Neuronal stem cell (in vitro differentiated cells): ENCODE data around the gene SULT1C2.

Experiments used
- DNase-seq: peaks from one replicate; pipeline ENCODE4 v3.0.0-alpha.2; 2013; ENCODE audit warnings: low spot score
- H2AFZ ChIP-seq: one replicate; pipeline ENCODE4 v1.6.1; 2013; ENCODE audit warnings: mild to moderate bottlenecking, low read length, inconsistent platforms
- H2AK5ac ChIP-seq: 2 replicates; pipeline ENCODE4 v1.6.1; 2013; ENCODE audit warnings: low read depth, mild to moderate bottlenecking, inconsistent platforms, low read length, moderate library complexity, mixed read lengths
- H2BK120ac ChIP-seq: 2 replicates; pipeline ENCODE4 v1.6.1; 2013; ENCODE audit warnings: low read depth, mild to moderate bottlenecking, inconsistent platforms, low read length, moderate library complexity, mixed read lengths
- H2BK12ac ChIP-seq: one replicate; pipeline ENCODE4 v1.6.1; 2013; ENCODE audit warnings: low read length, inconsistent platforms
- H2BK15ac ChIP-seq: 2 replicates; pipeline ENCODE4 v1.6.1; 2013; ENCODE audit warnings: mild to moderate bottlenecking, low read length, inconsistent platforms, mixed read lengths
- H2BK5ac ChIP-seq: one replicate; pipeline ENCODE4 v1.6.1; 2013; ENCODE audit warnings: inconsistent platforms, mild to moderate bottlenecking, low read length, moderate library complexity
- H3K14ac ChIP-seq: one replicate; pipeline ENCODE4 v1.6.1; 2013; ENCODE audit warnings: low read length, inconsistent platforms
- H3K18ac ChIP-seq: 2 replicates; pipeline ENCODE4 v1.6.1; 2013; ENCODE audit warnings: low read length, inconsistent platforms
- H3K23ac ChIP-seq: 2 replicates; pipeline ENCODE4 v1.6.1; 2013; ENCODE audit warnings: low read depth, mild to moderate bottlenecking, mixed read lengths, low read length, inconsistent platforms; ENCODE audit not compliant: poor library complexity
- H3K27ac ChIP-seq: replicated peaks from 3 replicates; pipeline ENCODE4 v1.5.1; 2013; ENCODE audit warnings: low read length, inconsistent platforms
- H3K27me3 ChIP-seq, 3 experiments: 2 replicates each; pipeline ENCODE4 v1.6.1; 2013; ENCODE audit warnings: low read length in 3 of 3, mild to moderate bottlenecking in 2 of 3, inconsistent platforms in 1 of 3, low read depth in 1 of 3, mixed read lengths in 1 of 3, moderate library complexity in 1 of 3; ENCODE audit not compliant: control insufficient read depth in 3 of 3, insufficient read depth in 3 of 3
- H3K36me3 ChIP-seq, 2 donors: replicated peaks in 1 of 2; 2 replicates each; pipeline ENCODE4 v1.6.1; 2013; ENCODE audit warnings: low read length in 2 of 2; ENCODE audit not compliant: control insufficient read depth in 2 of 2, insufficient read depth in 2 of 2
- H3K4ac ChIP-seq: 2 replicates; pipeline ENCODE4 v1.6.1; 2013; ENCODE audit warnings: inconsistent platforms, mild to moderate bottlenecking, low read length, moderate library complexity
- H3K4me1 ChIP-seq, 2 donors: 1 replicate in 1 of 2; 2 replicates in 1 of 2; pipeline ENCODE4 v1.6.1; 2013; ENCODE audit warnings: low read length in 2 of 2, low read depth in 1 of 2; ENCODE audit not compliant: control insufficient read depth in 2 of 2, insufficient read depth in 1 of 2
- H3K4me2 ChIP-seq: one replicate; pipeline ENCODE4 v1.6.1; 2013; ENCODE audit warnings: mild to moderate bottlenecking, low read length, inconsistent platforms; ENCODE audit not compliant: insufficient read depth, poor library complexity, severe bottlenecking
- H3K4me3 ChIP-seq, 2 donors: 2 replicates each; pipeline ENCODE4 v1.5.1; 2013; ENCODE audit warnings: low read length in 2 of 2, mild to moderate bottlenecking in 2 of 2, inconsistent platforms in 1 of 2, moderate library complexity in 1 of 2
- H3K79me1 ChIP-seq: one replicate; pipeline ENCODE4 v1.6.1; 2013; ENCODE audit warnings: low read depth, mild to moderate bottlenecking, inconsistent platforms, low read length, moderate library complexity
- H3K9ac ChIP-seq: one replicate; pipeline ENCODE4 v1.6.1; 2013; ENCODE audit warnings: mild to moderate bottlenecking, low read depth, low read length, inconsistent platforms; ENCODE audit not compliant: poor library complexity
- H3K9me3 ChIP-seq, 2 donors: replicated peaks in 1 of 2; 2 replicates each; pipeline versions ENCODE3 to v1.6.1; 2013; ENCODE audit warnings: low read length in 2 of 2, mild to moderate bottlenecking in 2 of 2, inconsistent platforms in 1 of 2, low read depth in 1 of 2, mixed read lengths in 1 of 2, moderate library complexity in 1 of 2; ENCODE audit not compliant: control insufficient read depth in 2 of 2, insufficient read depth in 1 of 2
- H4K8ac ChIP-seq: one replicate; pipeline ENCODE4 v1.6.1; 2013; ENCODE audit warnings: low read depth, mild to moderate bottlenecking, inconsistent platforms, low read length, moderate library complexity
- H4K91ac ChIP-seq: one replicate; pipeline ENCODE4 v1.6.1; 2013; ENCODE audit warnings: low read length, low read depth, mild to moderate bottlenecking, inconsistent platforms; ENCODE audit not compliant: poor library complexity
- WGBS, 2 donors: extraction: QIAGEN DNeasy Blood & Tissue Kit; methylation state at CpG; one replicate each; pipeline ENCODE4 v1.1.7; 2013; ENCODE audit warnings: missing lambda C conversion rate in 2 of 2, mixed read lengths in 1 of 2; ENCODE audit not compliant: insufficient read length in 2 of 2, insufficient replicate concordance in 1 of 2; ENCODE audit errors: extremely low coverage in 2 of 2; 5-methylcytosine and 5-hydroxymethylcytosine counted together

The SULT1C2 gene

DNA sequence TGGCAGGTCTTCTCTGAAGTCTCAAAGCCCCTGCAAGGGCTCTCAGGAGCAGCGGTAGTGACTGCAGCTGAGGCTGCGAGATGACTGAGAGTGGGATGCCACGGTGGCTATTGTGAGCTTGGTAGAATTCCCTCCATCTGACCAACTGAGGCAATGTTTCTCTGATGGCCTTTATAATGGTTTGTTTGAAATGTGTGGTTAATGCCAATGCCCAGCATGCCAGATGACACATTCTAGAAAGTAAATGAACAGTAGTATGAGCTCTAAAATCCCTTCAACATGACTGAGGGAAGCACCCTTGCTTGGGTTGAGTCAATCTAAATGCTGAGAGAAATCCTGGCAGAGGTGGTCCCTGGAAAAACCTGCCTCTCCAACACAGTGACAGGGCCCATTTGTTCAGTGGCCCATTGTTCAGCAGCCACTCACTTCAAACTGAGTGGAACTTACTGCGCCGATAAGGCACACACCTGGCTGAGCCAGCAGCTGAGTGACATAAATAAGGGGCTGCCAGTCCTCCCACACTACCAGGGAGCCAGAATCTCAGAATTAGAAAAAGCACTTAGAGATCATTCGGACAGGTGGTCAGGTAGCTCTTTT, 31.7 kb downstream of the SULT1C2 start:
- Histone ChIP-seq H2BK15ac (no peak overlapping the region), H3K18ac (no peak overlapping the region), H4K91ac (no peak overlapping the region), H2AFZ (no peak overlapping the region), H3K27ac (no peak overlapping the region), H3K9me3 (no peaks in the 10 kb centered on the region), H3K9ac (no peak overlapping the region), H2BK5ac (no peak overlapping the region), H2BK120ac (no peak overlapping the region), H2AK5ac (no peak overlapping the region), H3K4me1 (peaks cover 7 to 8% of the 10 kb centered on the region in 2 donors), H3K23ac (no peak overlapping the region), H2BK12ac (no peak overlapping the region), H3K36me3 (no peaks in the 10 kb centered on the region), H3K79me1 (no peaks in the 10 kb centered on the region), H3K4me2 (no peak overlapping the region), H3K4me3 (no peak overlapping the region), H3K4ac (no peak overlapping the region), H3K27me3 (peaks cover 0 to 23% (median 0%) of the 10 kb centered on the region in 3 experiments), H4K8ac (no peak overlapping the region), H3K14ac (no peak overlapping the region)
- no peak for DNase-seq
- no CpG with 5 or more reads among the region's 6 CpGs for WGBS, 2 donors

- Histone ChIP-seq H3K79me1 (no peaks in the 10 kb centered on the region), H2AFZ (no peak overlapping the region), H3K27me3 (peaks cover 0 to 23% (median 0%) of the 10 kb centered on the region in 3 experiments), H4K91ac (no peak overlapping the region), H2BK15ac (no peak overlapping the region), H3K9ac (no peak overlapping the region), H3K4me1 (no peaks in the 10 kb centered on the region), H3K4me2 (no peak overlapping the region), H3K23ac (no peak overlapping the region), H3K4ac (no peak overlapping the region), H3K14ac (no peak overlapping the region), H4K8ac (no peak overlapping the region), H3K9me3 (no peaks in the 10 kb centered on the region), H3K27ac (no peak overlapping the region), H2AK5ac (no peak overlapping the region), H3K4me3 (no peak overlapping the region), H3K36me3 (no peaks in the 10 kb centered on the region), H3K18ac (no peak overlapping the region), H2BK12ac (no peak overlapping the region), H2BK120ac (no peak overlapping the region), H2BK5ac (no peak overlapping the region)
- no peak for DNase-seq
- WGBS, 2 donors = no CpG with 5 or more reads among the region's 5 CpGs
Measured at GRCh38 chr2:108323619-108324018, 34.9 kb downstream of the SULT1C2 start.

DNA sequence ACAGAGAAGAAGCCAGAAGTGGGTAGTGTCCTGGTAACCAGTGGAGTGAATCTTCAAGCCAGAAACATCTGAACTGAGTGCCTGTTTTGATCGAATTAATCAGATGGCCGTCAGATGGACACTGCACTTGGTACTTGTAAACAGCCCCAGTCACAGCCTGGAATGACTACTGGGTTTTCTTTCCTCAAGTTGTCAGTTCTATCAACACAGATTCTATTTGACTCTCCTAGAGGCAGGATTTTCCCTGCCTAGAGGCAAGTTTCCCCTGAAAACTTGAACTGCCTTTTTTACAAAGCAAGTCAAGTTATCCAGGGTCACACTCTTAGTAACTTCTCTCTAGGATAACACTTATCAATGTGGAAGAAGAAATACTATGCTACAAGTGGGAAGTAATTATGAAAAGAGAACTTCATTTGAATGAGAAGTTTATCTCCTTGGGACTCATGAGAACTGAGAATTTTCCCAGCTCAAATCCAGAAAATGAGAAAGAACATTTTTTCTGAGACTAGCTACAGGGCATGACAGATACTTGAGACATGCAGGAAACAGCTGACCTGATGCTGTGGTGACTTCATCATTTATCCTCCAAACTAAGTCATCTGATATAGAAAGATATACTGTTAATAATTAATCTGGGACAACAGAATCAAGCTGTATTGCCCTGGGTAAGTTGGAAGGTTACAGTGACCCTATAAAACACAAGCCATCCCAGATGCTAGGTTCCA, 36.0 kb downstream of the SULT1C2 start:
- Histone ChIP-seq H3K27me3 (peaks cover 0 to 20% (median 0%) of the 10 kb centered on the region in 3 experiments), H3K23ac (no peak overlapping the region), H3K4me2 (no peak overlapping the region), H3K4me1 (no peaks in the 10 kb centered on the region), H4K8ac (no peak overlapping the region), H2AK5ac (no peak overlapping the region), H3K36me3 (no peaks in the 10 kb centered on the region), H3K4ac (no peak overlapping the region), H2AFZ (no peak overlapping the region), H2BK120ac (no peak overlapping the region), H3K27ac (no peak overlapping the region), H3K18ac (no peak overlapping the region), H3K4me3 (no peak overlapping the region), H4K91ac (no peak overlapping the region), H3K14ac (no peak overlapping the region), H2BK15ac (no peak overlapping the region), H2BK5ac (no peak overlapping the region), H3K9me3 (no peaks in the 10 kb centered on the region), H3K9ac (no peak overlapping the region), H2BK12ac (no peak overlapping the region), H3K79me1 (no peaks in the 10 kb centered on the region)
- WGBS, 2 donors = no CpG with 5 or more reads among the region's 2 CpGs
- DNase-seq = no peak

GRCh38 chr2:108325756-108326155, 37.1 kb downstream of the SULT1C2 start:
- Histone ChIP-seq H2BK120ac (no peak overlapping the region), H2BK5ac (no peak overlapping the region), H3K9ac (no peak overlapping the region), H3K4me2 (no peak overlapping the region), H3K4me3 (no peak overlapping the region), H3K9me3 (no peaks in the 10 kb centered on the region), H3K4ac (no peak overlapping the region), H3K27ac (no peak overlapping the region), H3K36me3 (no peaks in the 10 kb centered on the region), H3K27me3 (peaks cover 0 to 14% (median 0%) of the 10 kb centered on the region in 3 experiments), H3K4me1 (no peaks in the 10 kb centered on the region), H3K23ac (no peak overlapping the region), H2BK12ac (no peak overlapping the region), H3K79me1 (no peaks in the 10 kb centered on the region), H2BK15ac (no peak overlapping the region), H4K8ac (no peak overlapping the region), H3K14ac (no peak overlapping the region), H2AK5ac (no peak overlapping the region), H2AFZ (no peak overlapping the region), H4K91ac (no peak overlapping the region), H3K18ac (no peak overlapping the region)
- no CpG with 5 or more reads among the region's 2 CpGs for WGBS, 2 donors
- no peak for DNase-seq
